ENCODE data around the gene ARAP1.

DNA sequence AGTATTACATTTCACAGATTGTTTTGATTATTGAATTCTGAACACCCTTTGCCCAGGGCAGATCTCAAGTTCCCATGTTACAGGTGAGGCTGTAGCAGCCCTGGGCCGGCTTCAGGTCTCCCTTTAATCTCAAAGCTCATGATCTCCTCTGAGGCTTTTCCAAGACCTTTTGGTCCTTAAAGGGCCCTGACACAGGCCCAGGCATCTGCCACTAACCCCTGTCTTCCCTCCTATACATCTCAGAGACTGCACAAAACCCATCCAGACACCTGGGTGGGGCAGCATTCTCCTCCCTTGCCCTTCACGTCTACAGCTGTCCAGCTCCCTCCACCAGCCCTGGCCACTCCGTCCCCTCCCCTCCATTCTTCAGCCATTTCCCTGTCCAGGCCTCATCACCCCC lies 115.8 kb downstream of the ARAP1 start:
- no peak for TF ChIP-seq POLR2A (IDR thresholded peaks at IDR 0.05)
- no peak for TF ChIP-seq CTCF (IDR thresholded peaks at IDR 0.05)
- TF ChIP-seq POLR2AphosphoS5 (IDR thresholded peaks at IDR 0.05) = no peak
